HAP-1 (cell line): ENCODE data around the gene CSF3R.
A peak's percentile ranks its signal among the peaks of the same experiment; 100 is the strongest.

ENCODE experiments used
- DNase-seq, 2 experiments: peaks; one replicate each; pipeline ENCODE4 v3.0.0-alpha.2; 2016 to 2020; ENCODE audit warnings: low spot score in 2 of 2
- H3K27me3 ChIP-seq: fragments of 250-450 bp; sonication (Bioruptor Pico); 2 replicates; pipeline ENCODE4 v1.5.1; 2020; ENCODE audit warnings: low read depth, mild to moderate bottlenecking, moderate library complexity
- H3K36me3 ChIP-seq: fragments of 250-450 bp; sonication (Bioruptor Pico); replicated peaks from 2 replicates; pipeline ENCODE4 v1.5.1; 2020; ENCODE audit warnings: mild to moderate bottlenecking
- H3K4me1 ChIP-seq: fragments of 250-450 bp; sonication (Bioruptor Pico); 2 replicates; pipeline ENCODE4 v1.5.1; 2020; ENCODE audit warnings: mild to moderate bottlenecking
- H3K4me3 ChIP-seq: fragments of 250-450 bp; sonication (Bioruptor Pico); 2 replicates; pipeline ENCODE4 v1.5.1; 2020; ENCODE audit warnings: mild to moderate bottlenecking, moderate library complexity
- H3K9me3 ChIP-seq: fragments of 250-450 bp; sonication (Bioruptor Pico); 2 replicates; pipeline ENCODE4 v1.5.1; 2020; ENCODE audit warnings: mild to moderate bottlenecking, moderate library complexity
- in situ Hi-C: fragments of 300-500 bp; cut with MboI; formaldehyde crosslinking; loops from 3 replicates; pipeline ENCODE4 v1.14.3; 2020; ENCODE audit warnings: low sequenced_read_pairs, inconsistent platforms, mixed read lengths

The CSF3R gene

DNA sequence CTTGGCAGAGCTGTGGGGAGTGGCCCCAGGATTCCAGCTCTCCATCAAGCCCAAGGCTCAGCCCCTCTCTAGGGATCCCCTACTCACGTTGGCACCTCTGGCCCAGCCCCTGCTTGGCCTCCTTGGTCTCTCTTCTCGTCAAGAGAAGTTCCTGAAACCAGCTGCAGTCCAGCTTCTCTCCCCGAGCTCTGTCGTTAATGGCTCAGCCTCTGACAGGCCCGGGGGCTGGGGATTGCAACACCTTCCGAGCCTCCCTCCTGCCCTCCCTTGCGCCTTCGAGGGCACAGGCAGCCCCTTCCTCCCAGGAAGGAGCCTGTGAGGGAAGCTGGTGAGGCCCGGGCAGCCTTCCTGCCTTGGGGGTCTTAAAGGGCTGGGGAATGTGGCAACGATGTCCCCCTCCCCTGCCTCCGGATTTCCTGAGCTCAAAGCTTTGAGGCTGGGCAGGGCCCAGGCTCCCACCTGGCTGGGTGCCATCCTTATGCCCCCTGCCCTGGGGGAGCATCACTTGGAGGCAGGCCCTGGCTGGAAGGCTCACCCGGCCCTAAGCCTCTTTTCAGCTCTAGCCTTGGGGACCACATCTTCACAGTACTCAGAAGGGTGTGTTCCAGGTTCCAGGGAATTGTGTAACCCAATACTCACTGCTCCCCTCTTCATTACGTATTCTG lies at the start of gene CSF3R:
CSF3R (minus strand) TSS at position 190 of the 665 bp plus-strand sequence. CDS start 3,417 bp downstream, outside the sequence.
- H3K4me3 ChIP-seq, result no peak within 1 kb of the TSS
- in situ Hi-C loops, result no loop called here
- no peaks in the 10 kb centered on the region for H3K27me3 ChIP-seq
- H3K4me1 ChIP-seq, result no peaks in the 10 kb centered on the region
- H3K9me3 ChIP-seq, result no peaks in the 10 kb centered on the region
- DNase-seq, result no peak
- no peaks in the 10 kb centered on the region for H3K36me3 ChIP-seq

DNA sequence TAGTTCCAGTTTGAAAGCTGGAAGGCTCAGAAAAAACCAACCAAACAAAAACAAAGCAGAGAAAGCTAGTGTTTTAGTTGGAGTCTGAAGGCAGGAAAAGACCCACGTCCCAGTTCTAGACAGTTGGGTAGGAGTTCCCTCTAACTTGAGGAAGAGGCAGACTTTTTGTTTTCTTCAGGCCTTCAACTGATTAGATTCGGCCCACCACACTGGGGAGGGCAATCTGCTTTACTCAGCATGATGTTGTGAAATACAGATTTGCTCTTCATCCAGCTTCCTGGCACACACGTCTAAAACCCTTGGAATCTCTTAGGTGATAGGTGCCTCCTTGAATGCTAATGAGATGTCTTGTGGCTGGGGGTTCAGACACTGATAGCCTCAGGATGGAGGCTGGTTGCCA lies 49.1 kb upstream of the CSF3R start:
- peaks cover 5% of the 10 kb centered on the region; the same call in 1 of the 2 replicates for H3K4me1 ChIP-seq
- H3K4me3 ChIP-seq, result no peak overlapping the region
- in situ Hi-C loops, result no loop called here
- DNase-seq, result no peak
- H3K36me3 ChIP-seq, result no peaks in the 10 kb centered on the region
- no peaks in the 10 kb centered on the region for H3K9me3 ChIP-seq
- H3K27me3 ChIP-seq, result peaks cover 26% of the 10 kb centered on the region

DNA sequence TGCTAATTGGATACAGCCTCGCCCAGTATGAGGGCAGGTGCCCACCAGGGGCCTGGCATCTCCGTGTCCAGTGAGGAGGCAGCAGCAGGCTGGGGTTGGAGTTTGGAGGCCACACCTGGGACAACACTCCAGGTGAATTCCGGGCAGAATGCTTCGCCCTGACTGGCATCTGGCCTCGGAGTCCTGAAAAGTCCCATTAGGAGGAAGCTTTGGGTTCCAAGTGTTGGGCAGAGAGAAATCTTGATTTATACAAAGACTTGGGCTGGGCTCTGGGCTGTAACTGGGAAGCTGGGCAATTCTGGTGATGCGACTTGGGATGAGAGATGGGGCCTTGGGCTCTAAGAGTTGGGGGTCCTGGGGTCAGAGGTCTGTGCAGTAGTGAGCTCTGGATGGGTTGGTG lies 48.1 kb upstream of the CSF3R start:
- DNase-seq, result peak in 1 of 2 experiments; percentile 1
- Histone ChIP-seq H3K4me3 (no peak overlapping the region), H3K27me3 (peaks cover 22% of the 10 kb centered on the region), H3K9me3 (no peaks in the 10 kb centered on the region), H3K4me1 (peaks cover 5% of the 10 kb centered on the region; the same call in 1 of the 2 replicates), H3K36me3 (no peaks in the 10 kb centered on the region)
- in situ Hi-C loops, result no loop called here

DNA sequence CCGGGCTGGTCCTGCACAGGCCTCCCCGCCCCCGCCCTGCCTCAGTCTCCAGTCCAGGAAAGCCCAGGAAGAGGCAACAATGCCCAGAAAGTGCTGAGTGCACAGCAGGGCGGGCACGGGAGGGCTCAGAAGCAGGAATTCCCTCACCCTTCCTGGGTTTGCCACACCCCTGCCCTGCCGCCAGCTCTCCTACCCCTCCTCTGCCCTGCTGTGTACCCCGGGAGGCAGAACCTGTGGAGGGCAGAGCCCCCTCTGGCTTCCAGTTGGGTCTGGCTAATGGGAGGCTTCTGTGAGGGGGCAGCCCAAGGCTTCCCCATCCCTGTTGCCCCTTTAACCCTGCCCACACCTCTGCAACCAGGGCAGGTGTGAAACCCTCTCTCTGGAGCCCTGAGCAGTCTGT lies 47.5 kb upstream of the CSF3R start:
- peaks cover 5% of the 10 kb centered on the region; the same call in 1 of the 2 replicates for H3K4me1 ChIP-seq
- no peak for DNase-seq
- H3K9me3 ChIP-seq, result no peaks in the 10 kb centered on the region
- peaks cover 18% of the 10 kb centered on the region for H3K27me3 ChIP-seq
- H3K4me3 ChIP-seq, result no peak overlapping the region
- H3K36me3 ChIP-seq, result no peaks in the 10 kb centered on the region
- in situ Hi-C loops, result no loop called here

DNA sequence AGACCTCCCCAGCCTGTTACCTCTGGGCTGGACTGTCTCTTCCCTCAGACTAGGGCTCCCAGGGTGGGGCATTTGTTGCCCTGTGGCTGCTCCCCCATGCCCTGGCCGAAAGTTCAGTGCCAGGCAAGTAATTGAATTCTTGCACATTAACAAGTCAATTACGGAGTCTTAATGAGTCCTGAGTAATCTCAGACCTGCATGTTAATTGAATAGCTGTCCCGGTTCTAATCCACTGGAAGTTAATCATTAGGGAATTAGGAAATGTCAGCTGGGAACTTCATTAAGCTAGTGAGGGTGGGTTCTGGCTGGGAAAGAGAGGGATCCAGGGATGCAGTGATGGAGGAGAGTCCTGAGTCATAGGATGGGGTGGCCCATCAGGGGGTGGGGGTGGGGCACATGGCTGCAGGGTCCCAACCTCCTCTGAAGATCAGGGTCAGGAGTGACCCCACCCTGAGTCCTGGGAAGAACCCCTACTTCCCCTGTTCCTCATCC lies 47.1 kb upstream of the CSF3R start:
- Histone ChIP-seq H3K9me3 (no peaks in the 10 kb centered on the region), H3K4me1 (peaks cover 5% of the 10 kb centered on the region; the same call in 1 of the 2 replicates), H3K27me3 (peaks cover 14% of the 10 kb centered on the region), H3K4me3 (no peak overlapping the region), H3K36me3 (no peaks in the 10 kb centered on the region)
- in situ Hi-C loops, result no loop called here
- peak in 1 of 2 experiments; percentile 4 for DNase-seq

DNA sequence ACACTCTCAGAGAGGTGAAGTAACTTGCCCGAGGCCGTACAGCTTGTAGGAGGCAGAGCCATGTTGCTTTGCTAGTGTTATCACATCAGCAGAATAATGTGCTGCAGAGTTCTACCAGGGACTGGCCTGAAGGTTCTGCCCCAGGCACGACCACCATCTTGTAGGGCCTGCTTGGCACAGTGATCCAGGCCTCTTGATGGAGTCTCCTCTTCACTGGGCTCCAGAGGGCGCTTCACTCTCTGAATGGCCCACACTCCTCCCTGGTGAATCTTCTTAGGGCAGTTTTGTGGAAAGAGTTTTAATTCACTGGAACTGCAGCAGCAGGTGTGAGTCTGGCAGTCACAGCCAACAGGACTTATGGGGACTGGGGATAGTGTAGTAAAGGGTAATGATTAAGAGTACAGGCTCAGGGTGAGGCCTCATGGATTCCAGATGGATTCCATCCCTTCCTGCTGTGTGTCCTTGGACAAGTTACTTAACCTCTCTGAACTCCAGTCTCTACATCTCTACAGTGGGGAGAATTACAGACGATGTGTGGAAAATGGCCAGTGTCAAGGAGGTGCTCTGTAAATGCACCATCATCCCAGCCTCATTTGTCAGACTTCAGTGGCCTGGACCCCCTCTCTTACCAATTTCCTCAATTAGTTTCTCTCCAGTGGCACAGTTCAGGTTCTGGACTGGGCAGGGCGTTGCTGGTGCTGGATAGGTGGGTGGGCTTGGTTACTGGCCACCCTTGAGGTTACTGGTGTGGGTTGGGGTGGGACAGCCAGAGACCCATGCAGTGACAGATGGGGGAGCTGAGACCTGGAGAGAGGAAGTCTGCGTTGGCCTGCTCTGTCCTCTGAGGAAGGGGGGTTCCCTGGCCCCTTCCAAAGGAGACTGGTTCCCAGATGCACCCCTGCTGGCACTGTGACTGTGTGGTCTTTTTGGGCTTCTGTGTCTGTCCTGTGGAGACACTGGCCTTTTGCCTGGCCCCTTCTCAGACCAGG lies 45.9 kb upstream of the CSF3R start:
- H3K9me3 ChIP-seq, result no peaks in the 10 kb centered on the region
- H3K36me3 ChIP-seq, result no peaks in the 10 kb centered on the region
- peaks cover 5% of the 10 kb centered on the region; the same call in 1 of the 2 replicates for H3K4me1 ChIP-seq
- in situ Hi-C loops, result no loop called here
- H3K27me3 ChIP-seq, result peaks cover 9% of the 10 kb centered on the region
- H3K4me3 ChIP-seq, result no peak overlapping the region
- DNase-seq, result peak in 1 of 2 experiments; percentile 39

DNA sequence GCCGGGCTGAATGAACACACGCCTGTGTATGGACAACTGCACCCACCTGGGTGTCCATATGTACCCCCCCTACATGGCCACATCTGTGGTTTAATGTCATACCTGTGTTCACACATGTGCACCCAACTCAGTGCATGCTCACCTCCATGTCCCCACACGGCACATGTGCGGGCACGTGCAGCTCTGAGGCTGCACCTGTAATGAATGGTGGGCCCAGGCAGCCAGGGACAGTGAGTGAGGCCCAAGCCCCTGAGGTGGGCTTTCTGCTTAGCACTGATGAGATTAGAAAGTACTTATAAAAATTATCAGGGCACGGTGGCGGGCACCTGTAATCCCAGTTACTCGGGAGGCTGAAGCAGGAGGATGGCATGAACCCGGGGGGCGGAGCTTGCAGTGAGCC lies 42.5 kb upstream of the CSF3R start:
- Histone ChIP-seq H3K4me3 (no peak overlapping the region), H3K36me3 (no peaks in the 10 kb centered on the region), H3K4me1 (peaks cover 5% of the 10 kb centered on the region; the same call in 1 of the 2 replicates), H3K9me3 (no peaks in the 10 kb centered on the region), H3K27me3 (no peaks in the 10 kb centered on the region)
- in situ Hi-C loops, result no loop called here
- no peak for DNase-seq

DNA sequence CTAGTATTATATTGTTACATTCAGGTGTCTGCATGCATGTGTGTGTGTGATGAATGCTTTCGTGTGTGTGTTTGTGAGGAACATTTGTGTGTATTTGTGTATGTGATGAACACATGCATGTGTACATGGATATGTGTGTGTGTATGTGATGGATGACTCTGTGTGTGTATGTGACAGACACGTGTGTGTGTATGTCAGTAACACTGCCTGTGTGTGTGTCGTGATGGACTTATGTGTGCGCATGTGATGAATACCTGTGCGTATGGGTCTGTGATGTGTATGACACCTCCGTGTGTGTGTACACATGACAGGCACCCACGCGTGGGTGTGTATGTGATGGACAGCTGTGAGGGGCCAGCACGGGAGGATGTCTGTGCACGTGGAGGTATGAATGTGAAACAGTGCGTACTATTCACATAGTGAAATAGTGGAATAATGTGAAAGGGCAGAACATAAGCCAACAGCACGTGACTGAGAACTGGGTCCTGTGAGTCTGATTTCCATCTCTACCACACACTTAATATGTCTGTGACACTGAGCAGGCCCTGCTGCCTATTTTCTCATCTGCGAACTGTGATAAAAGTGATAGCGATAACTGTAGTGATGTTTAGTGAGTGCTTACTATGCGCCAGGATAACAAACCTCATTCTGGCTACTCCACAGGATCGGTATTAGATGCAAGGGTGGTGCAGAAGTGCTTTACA lies 41.8 kb upstream of the CSF3R start:
- no peaks in the 10 kb centered on the region for H3K9me3 ChIP-seq
- DNase-seq, result no peak
- in situ Hi-C loops, result no loop called here

DNA sequence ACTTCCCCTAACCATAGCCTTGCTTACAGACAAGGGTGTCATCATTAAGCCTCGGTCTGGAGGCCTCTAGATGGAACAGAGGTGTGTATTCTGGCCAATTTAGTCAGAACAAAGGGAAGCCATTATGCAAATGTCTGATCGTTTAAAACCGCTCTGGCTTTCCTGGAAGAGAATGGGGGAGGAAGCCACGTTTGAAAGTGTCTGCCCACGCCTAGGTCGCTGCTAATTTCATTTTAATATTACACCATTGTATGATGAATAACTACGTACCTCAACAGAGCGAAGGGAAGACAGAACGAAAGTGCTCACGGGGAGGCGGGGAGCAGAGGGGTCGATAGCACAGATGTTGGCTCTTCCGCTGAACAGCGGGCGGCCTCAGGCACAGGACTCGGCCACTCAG lies 41.1 kb upstream of the CSF3R start:
- peaks cover 5% of the 10 kb centered on the region; the same call in 1 of the 2 replicates for H3K4me1 ChIP-seq
- no peaks in the 10 kb centered on the region for H3K36me3 ChIP-seq
- H3K4me3 ChIP-seq, result no peak overlapping the region
- H3K9me3 ChIP-seq, result no peaks in the 10 kb centered on the region
- DNase-seq, result no peak
- H3K27me3 ChIP-seq, result no peaks in the 10 kb centered on the region
- in situ Hi-C loops, result no loop called here

More for the DNA sequence above, 41.8 kb upstream of the CSF3R start:
- no peaks in the 10 kb centered on the region for H3K36me3 ChIP-seq
- peaks cover 5% of the 10 kb centered on the region; the same call in 1 of the 2 replicates for H3K4me1 ChIP-seq
- H3K27me3 ChIP-seq, result no peaks in the 10 kb centered on the region
- no peak overlapping the region for H3K4me3 ChIP-seq

DNA sequence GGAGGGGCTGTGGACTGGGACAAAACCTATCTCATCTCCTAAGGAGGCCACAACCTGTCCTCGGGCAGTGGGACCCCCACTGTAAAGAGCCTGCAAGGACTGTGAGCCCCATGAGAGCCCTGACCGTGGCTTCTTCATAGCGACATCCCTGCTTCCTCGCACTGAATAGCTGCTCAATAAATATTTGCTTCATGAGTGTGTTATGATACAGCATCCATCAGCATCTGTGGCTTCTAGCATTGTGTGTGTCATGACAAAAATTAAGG lies 40.5 kb upstream of the CSF3R start:
- Histone ChIP-seq H3K27me3 (no peaks in the 10 kb centered on the region), H3K9me3 (no peaks in the 10 kb centered on the region), H3K4me3 (no peak overlapping the region), H3K4me1 (peaks cover 5% of the 10 kb centered on the region; the same call in 1 of the 2 replicates), H3K36me3 (no peaks in the 10 kb centered on the region)
- DNase-seq, result no peak
- in situ Hi-C loops, result no loop called here

DNA sequence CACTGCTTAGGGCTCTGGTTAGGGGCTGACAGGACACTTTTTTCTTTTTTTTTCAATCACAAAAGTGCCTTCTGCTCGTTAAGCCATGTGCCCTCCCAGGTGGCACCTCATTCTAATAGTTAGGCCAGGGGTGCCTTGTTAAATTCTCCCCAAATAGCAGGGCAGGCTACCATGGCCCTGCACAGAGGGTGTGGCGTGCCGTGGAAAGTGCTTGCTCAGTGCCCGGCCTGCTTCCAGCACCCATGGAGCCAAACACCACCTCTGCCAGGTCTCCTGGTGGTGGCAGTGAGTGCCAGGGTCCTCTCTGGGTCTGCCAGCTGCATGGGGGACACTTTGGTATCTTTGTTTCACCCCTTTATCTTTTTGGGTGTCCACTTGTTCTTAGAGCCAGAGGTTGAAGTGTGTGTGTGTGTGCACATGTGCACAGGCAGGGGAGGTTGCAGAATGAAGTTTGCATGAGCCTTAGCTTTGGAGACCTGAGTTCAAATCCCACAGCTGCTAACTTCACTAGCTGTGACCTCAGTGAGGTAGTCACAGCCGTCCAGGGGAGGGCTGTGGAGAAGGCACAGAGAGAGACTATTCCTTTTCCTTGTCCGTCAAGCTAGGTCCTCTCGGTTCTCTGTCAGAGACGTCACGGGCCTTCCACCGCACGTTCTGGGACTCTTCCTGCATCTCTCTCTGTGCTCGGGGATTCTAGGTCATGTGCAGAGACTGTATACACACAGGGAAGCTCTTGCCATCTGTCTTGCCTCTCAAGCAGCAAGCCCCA lies 39.9 kb upstream of the CSF3R start:
- Histone ChIP-seq H3K4me3 (no peak overlapping the region), H3K9me3 (no peaks in the 10 kb centered on the region), H3K27me3 (no peaks in the 10 kb centered on the region), H3K36me3 (no peaks in the 10 kb centered on the region), H3K4me1 (peaks cover 2% of the 10 kb centered on the region; the same call in 1 of the 2 replicates)
- in situ Hi-C loops, result no loop called here
- no peak for DNase-seq

DNA sequence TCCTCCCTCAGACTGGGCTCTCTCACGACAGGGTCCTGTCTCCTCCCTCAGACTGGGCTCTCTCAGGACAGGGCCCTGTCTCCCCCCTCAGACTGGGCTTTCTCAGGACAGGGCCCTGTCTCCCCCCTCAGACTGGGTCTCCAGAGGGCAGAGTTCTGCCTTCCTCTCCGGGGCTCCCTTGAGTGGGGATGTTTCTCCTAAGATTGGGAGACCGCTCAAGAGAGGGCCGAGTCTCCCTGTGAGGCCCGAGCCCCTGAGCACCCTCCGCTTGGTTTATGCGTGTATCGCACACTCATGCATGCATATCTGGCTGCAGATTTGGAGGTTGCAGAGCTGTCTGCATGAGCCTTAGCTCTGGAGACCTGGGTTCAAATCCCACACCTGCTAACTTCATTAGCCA lies 39.3 kb upstream of the CSF3R start:
- Histone ChIP-seq H3K27me3 (no peaks in the 10 kb centered on the region), H3K4me1 (no peaks in the 10 kb centered on the region; the same call in 1 of the 2 replicates), H3K4me3 (no peak overlapping the region), H3K36me3 (no peaks in the 10 kb centered on the region), H3K9me3 (no peaks in the 10 kb centered on the region)
- DNase-seq, result no peak
- in situ Hi-C loops, result no loop called here
